HEK293 (cell line): ENCODE measurements around the gene TRIM7.

Experiments
- ATF2 ChIP-seq: fragments of 450-650 bp; formaldehyde crosslinking; IDR thresholded peaks from 2 replicates; pipeline ENCODE4 v1.5.1; 2016; ENCODE audit warnings: missing biosample characterization, missing genetic modification characterization, low read depth
- BCL11B ChIP-seq: fragments of 450-650 bp; formaldehyde crosslinking; IDR thresholded peaks from 2 replicates; pipeline ENCODE4 v1.5.1; 2016; ENCODE audit warnings: low read depth, missing biosample characterization, missing genetic modification characterization
- FEZF1 ChIP-seq: fragments of 450-650 bp; formaldehyde crosslinking; IDR thresholded peaks from 2 replicates; pipeline ENCODE4 v1.5.1; 2016; ENCODE audit warnings: missing biosample characterization, missing genetic modification characterization
- GLI4 ChIP-seq: fragments of 450-650 bp; formaldehyde crosslinking; IDR thresholded peaks from 2 replicates; pipeline ENCODE4 v1.5.1; 2016; ENCODE audit warnings: missing biosample characterization, missing genetic modification characterization
- GLIS2 ChIP-seq: fragments of 450-650 bp; formaldehyde crosslinking; IDR thresholded peaks from 2 replicates; pipeline ENCODE4 v1.5.1; 2016; ENCODE audit warnings: missing biosample characterization, missing genetic modification characterization
- KLF16 ChIP-seq: fragments of 450-650 bp; formaldehyde crosslinking; IDR thresholded peaks from 2 replicates; pipeline ENCODE4 v1.5.1; 2017; ENCODE audit warnings: missing biosample characterization, missing genetic modification characterization
- MEIS1 ChIP-seq: sonication (generic); formaldehyde crosslinking; IDR thresholded peaks from 2 replicates; pipeline ENCODE4 v1.8.1; 2022; ENCODE audit warnings: missing genetic modification reagents, mild to moderate bottlenecking, borderline replicate concordance
- MZF1 ChIP-seq: fragments of 450-650 bp; formaldehyde crosslinking; IDR thresholded peaks from 2 replicates; pipeline ENCODE4 v1.5.1; 2017; ENCODE audit warnings: missing biosample characterization, missing genetic modification characterization, borderline replicate concordance
- PRDM1 ChIP-seq: fragments of 450-650 bp; formaldehyde crosslinking; IDR thresholded peaks from 2 replicates; pipeline ENCODE4; 2016; ENCODE audit warnings: missing biosample characterization, missing genetic modification characterization
- SCRT1 ChIP-seq: fragments of 450-650 bp; formaldehyde crosslinking; IDR thresholded peaks from 2 replicates; pipeline ENCODE4 v1.5.1; 2016; ENCODE audit warnings: missing biosample characterization, missing genetic modification characterization, borderline replicate concordance
- SP3 ChIP-seq: fragments of 450-650 bp; formaldehyde crosslinking; IDR thresholded peaks from 2 replicates; pipeline ENCODE4 v1.5.1; 2016; ENCODE audit warnings: missing biosample characterization, missing genetic modification characterization
- TCF7L2 ChIP-seq: IDR thresholded peaks from 2 replicates; pipeline ENCODE4 v1.6.1; 2011; ENCODE audit warnings: low read depth, mild to moderate bottlenecking, inconsistent platforms, low read length, moderate library complexity, borderline replicate concordance
- WT1 ChIP-seq: fragments of 450-650 bp; formaldehyde crosslinking; IDR thresholded peaks from 2 replicates; pipeline ENCODE4 v1.5.1; 2016; ENCODE audit warnings: missing biosample characterization, missing genetic modification characterization
- ZEB2 ChIP-seq: fragments of 450-650 bp; formaldehyde crosslinking; IDR thresholded peaks from 2 replicates; pipeline ENCODE4 v1.5.1; 2016; ENCODE audit warnings: missing biosample characterization, missing genetic modification characterization
- ZNF114 ChIP-seq: fragments of 450-650 bp; formaldehyde crosslinking; IDR thresholded peaks from 2 replicates; pipeline ENCODE4 v1.5.0; 2017; ENCODE audit warnings: missing biosample characterization, missing genetic modification characterization
- ZNF157 ChIP-seq: fragments of 450-650 bp; formaldehyde crosslinking; IDR thresholded peaks from 2 replicates; pipeline ENCODE4 v1.5.1; 2016; ENCODE audit warnings: missing biosample characterization, missing genetic modification characterization
- ZNF174 ChIP-seq: fragments of 450-650 bp; formaldehyde crosslinking; IDR thresholded peaks from 2 replicates; pipeline ENCODE4 v1.5.0; 2017; ENCODE audit warnings: missing biosample characterization, mild to moderate bottlenecking, missing genetic modification characterization
- ZNF19 ChIP-seq: fragments of 450-650 bp; formaldehyde crosslinking; IDR thresholded peaks from 2 replicates; pipeline ENCODE4; 2016; ENCODE audit warnings: missing biosample characterization, missing genetic modification characterization, low read depth
- ZNF26 ChIP-seq: fragments of 450-650 bp; formaldehyde crosslinking; IDR thresholded peaks from 2 replicates; pipeline ENCODE4 v1.5.1; 2016; ENCODE audit warnings: missing biosample characterization, missing genetic modification characterization
- ZNF426 ChIP-seq: fragments of 450-650 bp; formaldehyde crosslinking; IDR thresholded peaks from 2 replicates; pipeline ENCODE4 v1.5.1; 2017; ENCODE audit warnings: missing biosample characterization, missing genetic modification characterization, mild to moderate bottlenecking, inconsistent platforms, moderate library complexity
- ZNF48 ChIP-seq: fragments of 450-650 bp; formaldehyde crosslinking; IDR thresholded peaks from 2 replicates; pipeline ENCODE4 v1.5.1; 2016; ENCODE audit warnings: missing biosample characterization, missing genetic modification characterization
- ZNF530 ChIP-seq: fragments of 450-650 bp; formaldehyde crosslinking; IDR thresholded peaks from 2 replicates; pipeline ENCODE4 v1.5.1; 2016; ENCODE audit warnings: low read depth, missing biosample characterization, missing genetic modification characterization
- ZNF544 ChIP-seq: fragments of 450-650 bp; formaldehyde crosslinking; IDR thresholded peaks from 2 replicates; pipeline ENCODE4 v1.5.0; 2017; ENCODE audit warnings: missing biosample characterization, missing genetic modification characterization
- ZNF561 ChIP-seq: fragments of 450-650 bp; IDR thresholded peaks from 2 replicates; pipeline ENCODE4 v1.5.1; 2018; ENCODE audit warnings: missing biosample characterization, missing genetic modification characterization, borderline replicate concordance
- ZNF623 ChIP-seq: fragments of 450-650 bp; formaldehyde crosslinking; IDR thresholded peaks from 2 replicates; pipeline ENCODE4 v1.5.1; 2016; ENCODE audit warnings: missing biosample characterization, missing genetic modification characterization
- ZNF626 ChIP-seq: fragments of 450-650 bp; sonication (Bioruptor Pico); formaldehyde crosslinking; IDR thresholded peaks from 2 replicates; pipeline ENCODE4 v1.5.1; 2018; ENCODE audit warnings: missing biosample characterization, missing genetic modification characterization, inconsistent platforms
- ZNF654 ChIP-seq: fragments of 450-650 bp; formaldehyde crosslinking; IDR thresholded peaks from 2 replicates; pipeline ENCODE4 v1.5.1; 2016; ENCODE audit warnings: low read depth, missing biosample characterization, missing genetic modification characterization
- ZNF658 ChIP-seq: fragments of 450-650 bp; formaldehyde crosslinking; IDR thresholded peaks from 2 replicates; pipeline ENCODE4; 2016; ENCODE audit warnings: missing biosample characterization, missing genetic modification characterization
- ZNF677 ChIP-seq: fragments of 450-650 bp; IDR thresholded peaks from 2 replicates; pipeline ENCODE4 v1.5.0; 2018; ENCODE audit warnings: missing biosample characterization, mild to moderate bottlenecking, missing genetic modification characterization, moderate library complexity
- ZNF830 ChIP-seq: fragments of 450-650 bp; IDR thresholded peaks from 2 replicates; pipeline ENCODE4 v1.5.0; 2018; ENCODE audit warnings: missing biosample characterization, missing genetic modification characterization, low read depth, mild to moderate bottlenecking, moderate library complexity
- ZNF837 ChIP-seq: fragments of 450-650 bp; formaldehyde crosslinking; IDR thresholded peaks from 2 replicates; pipeline ENCODE4 v1.5.1; 2016; ENCODE audit warnings: missing biosample characterization, missing genetic modification characterization
- ZSCAN23 ChIP-seq: fragments of 450-650 bp; formaldehyde crosslinking; IDR thresholded peaks from 2 replicates; pipeline ENCODE4 v1.5.1; 2016; ENCODE audit warnings: missing biosample characterization, missing genetic modification characterization
- TF ChIP-seq, protein P1 (sequence below): fragments of 450-650 bp; formaldehyde crosslinking; IDR thresholded peaks from 2 replicates; pipeline ENCODE4 v1.5.1; 2016; ENCODE audit warnings: missing biosample characterization, missing genetic modification characterization
- TF ChIP-seq, protein P2 (sequence below): fragments of 450-650 bp; formaldehyde crosslinking; IDR thresholded peaks from 2 replicates; pipeline ENCODE4 v1.5.1; 2016; ENCODE audit warnings: missing biosample characterization, missing genetic modification characterization
- TF ChIP-seq, protein P3 (sequence below): fragments of 450-650 bp; formaldehyde crosslinking; IDR thresholded peaks from 2 replicates; pipeline ENCODE4 v1.5.1; 2016; ENCODE audit warnings: missing biosample characterization, missing genetic modification characterization

Gene TRIM7

DNA sequence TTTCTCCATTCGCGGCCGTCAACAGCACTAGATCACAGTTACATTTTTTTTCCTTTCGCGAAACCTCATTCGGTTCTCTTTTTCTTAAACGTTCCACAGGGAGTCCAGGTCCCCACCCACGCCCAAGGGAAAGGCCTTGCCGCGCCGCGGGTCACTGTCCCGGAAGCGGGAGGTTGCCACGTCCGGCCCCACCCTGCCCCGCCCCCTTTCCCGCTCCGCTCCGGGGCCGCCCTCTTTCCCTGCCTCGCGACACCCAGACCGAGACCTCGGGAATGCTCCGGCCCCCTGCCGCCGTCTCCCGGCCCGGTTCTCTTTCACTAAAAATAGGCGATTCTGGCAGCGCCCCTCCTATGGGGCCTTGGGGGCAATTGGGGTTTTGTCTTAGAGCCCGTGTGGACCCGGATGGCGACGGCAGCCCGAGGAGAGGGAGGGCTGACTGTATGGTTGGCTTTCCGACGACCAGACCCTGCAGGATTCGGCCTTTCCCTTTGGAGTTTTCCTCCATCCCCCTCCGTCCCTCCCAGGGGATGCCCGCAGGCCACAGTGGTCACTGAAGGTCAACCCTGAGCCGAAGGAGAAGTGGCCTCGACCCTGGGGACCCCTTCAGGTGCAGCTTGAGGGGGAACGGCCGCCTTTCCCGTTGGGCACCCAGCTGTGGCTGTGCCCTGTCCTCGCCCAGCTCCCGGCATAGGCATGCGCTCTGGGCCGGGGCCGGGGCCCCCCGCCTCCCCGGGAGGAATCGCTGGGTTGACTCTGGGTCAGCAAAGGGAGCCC lies 41.5 kb upstream of the TRIM7 start (continued):
- TF ChIP-seq ZSCAN23 (tag by site-specific recombination) (no peak), ZNF654 (no peak), MZF1 (tag by site-specific recombination) (no peak), PRDM1 (peak; percentile 52; the same call in 1 of the 2 replicates), ATF2 (no peak), SCRT1 (tag by site-specific recombination) (no peak), MEIS1 (CRISPR knock-in tag) (no peak), SP3 (peak; percentile 87), WT1 (tag by site-specific recombination) (peak; percentile 50; the same call in 1 of the 2 replicates), ZNF658 (tag by site-specific recombination) (no peak), ZNF48 (tag by site-specific recombination) (no peak), GLI4 (tag by site-specific recombination) (no peak), ZNF426 (tag by site-specific recombination) (no peak), ZNF677 (tag by site-specific recombination) (no peak), ZNF114 (tag by site-specific recombination) (no peak), ZNF544 (tag by site-specific recombination) (no peak), ZNF174 (tag by site-specific recombination) (no peak), ZNF561 (no peak; the same call in none of the 2 replicates), ZNF623 (tag by site-specific recombination) (no peak), ZNF19 (tag by site-specific recombination) (no peak), FEZF1 (tag by site-specific recombination) (no peak), ZNF157 (no peak), BCL11B (peak; percentile 56; the same call in 1 of the 2 replicates), ZEB2 (peak; percentile 86), TCF7L2 (no peak), ZNF626 (tag by site-specific recombination) (no peak), ZNF837 (tag by site-specific recombination) (no peak), ZNF530 (tag by site-specific recombination) (no peak), GLIS2 (tag by site-specific recombination) (peak; percentile 87), ZNF830 (no peak), ZNF26 (no peak), KLF16 (tag by site-specific recombination) (peak; percentile 87)
- TF ChIP-seq, protein P1, sequence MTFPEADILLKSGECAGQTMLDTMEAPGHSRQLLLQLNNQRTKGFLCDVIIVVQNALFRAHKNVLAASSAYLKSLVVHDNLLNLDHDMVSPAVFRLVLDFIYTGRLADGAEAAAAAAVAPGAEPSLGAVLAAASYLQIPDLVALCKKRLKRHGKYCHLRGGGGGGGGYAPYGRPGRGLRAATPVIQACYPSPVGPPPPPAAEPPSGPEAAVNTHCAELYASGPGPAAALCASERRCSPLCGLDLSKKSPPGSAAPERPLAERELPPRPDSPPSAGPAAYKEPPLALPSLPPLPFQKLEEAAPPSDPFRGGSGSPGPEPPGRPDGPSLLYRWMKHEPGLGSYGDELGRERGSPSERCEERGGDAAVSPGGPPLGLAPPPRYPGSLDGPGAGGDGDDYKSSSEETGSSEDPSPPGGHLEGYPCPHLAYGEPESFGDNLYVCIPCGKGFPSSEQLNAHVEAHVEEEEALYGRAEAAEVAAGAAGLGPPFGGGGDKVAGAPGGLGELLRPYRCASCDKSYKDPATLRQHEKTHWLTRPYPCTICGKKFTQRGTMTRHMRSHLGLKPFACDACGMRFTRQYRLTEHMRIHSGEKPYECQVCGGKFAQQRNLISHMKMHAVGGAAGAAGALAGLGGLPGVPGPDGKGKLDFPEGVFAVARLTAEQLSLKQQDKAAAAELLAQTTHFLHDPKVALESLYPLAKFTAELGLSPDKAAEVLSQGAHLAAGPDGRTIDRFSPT: peak; percentile 74
- TF ChIP-seq, protein P2, sequence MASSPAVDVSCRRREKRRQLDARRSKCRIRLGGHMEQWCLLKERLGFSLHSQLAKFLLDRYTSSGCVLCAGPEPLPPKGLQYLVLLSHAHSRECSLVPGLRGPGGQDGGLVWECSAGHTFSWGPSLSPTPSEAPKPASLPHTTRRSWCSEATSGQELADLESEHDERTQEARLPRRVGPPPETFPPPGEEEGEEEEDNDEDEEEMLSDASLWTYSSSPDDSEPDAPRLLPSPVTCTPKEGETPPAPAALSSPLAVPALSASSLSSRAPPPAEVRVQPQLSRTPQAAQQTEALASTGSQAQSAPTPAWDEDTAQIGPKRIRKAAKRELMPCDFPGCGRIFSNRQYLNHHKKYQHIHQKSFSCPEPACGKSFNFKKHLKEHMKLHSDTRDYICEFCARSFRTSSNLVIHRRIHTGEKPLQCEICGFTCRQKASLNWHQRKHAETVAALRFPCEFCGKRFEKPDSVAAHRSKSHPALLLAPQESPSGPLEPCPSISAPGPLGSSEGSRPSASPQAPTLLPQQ (tag by site-specific recombination): peak; percentile 72
- TF ChIP-seq, protein P3, sequence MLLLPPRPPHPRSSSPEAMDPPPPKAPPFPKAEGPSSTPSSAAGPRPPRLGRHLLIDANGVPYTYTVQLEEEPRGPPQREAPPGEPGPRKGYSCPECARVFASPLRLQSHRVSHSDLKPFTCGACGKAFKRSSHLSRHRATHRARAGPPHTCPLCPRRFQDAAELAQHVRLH (tag by site-specific recombination): peak; percentile 79; the same call in 1 of the 2 replicates
